Vagina (tissue), 2 donors: ENCODE data around the gene NKX6-1. TPM values are rescaled to one million over a fixed set of nuclear protein-coding genes. Genes with fewer than 3 reads are reported as not detected.

Experiments used
- DNase-seq, 2 donors: peaks; one replicate each; pipeline ENCODE4 v3.0.0-alpha.2; 2017; ENCODE audit errors: extremely low spot score in 2 of 2
- H3K27ac ChIP-seq: fragments of 200-600 bp; sonication (generic); one replicate; pipeline ENCODE4 v1.5.1; 2019
- H3K27me3 ChIP-seq: fragments of 200-600 bp; sonication (generic); one replicate; pipeline ENCODE4 v1.5.1; 2019
- H3K36me3 ChIP-seq, 2 donors: fragments of 200-600 bp; sonication (generic); one replicate each; pipeline ENCODE4 v1.5.1; 2017 to 2019
- H3K4me1 ChIP-seq: fragments of 200-600 bp; sonication (generic); one replicate; pipeline ENCODE4 v1.5.1; 2019
- H3K4me3 ChIP-seq, 2 donors: fragments of 200-600 bp; sonication (generic); 1 replicate in 1 of 2; 2 replicates in 1 of 2; pipeline ENCODE4 v1.5.1; 2016 to 2019
- H3K9me3 ChIP-seq: fragments of 200-600 bp; sonication (generic); one replicate; pipeline ENCODE4 v1.5.1; 2019
- POLR2A ChIP-seq, 2 donors: fragments of 450-650 bp; IDR thresholded peaks; one replicate each; pipeline ENCODE4 v1.6.1; 2017; ENCODE audit warnings: antibody characterized with exemption in 2 of 2, mild to moderate bottlenecking in 2 of 2, moderate library complexity in 2 of 2
- POLR2AphosphoS5 ChIP-seq, 2 donors: sonication (generic); formaldehyde crosslinking; IDR thresholded peaks; one replicate each; pipeline ENCODE4 v1.9.0; 2017; ENCODE audit warnings: antibody characterized with exemption in 2 of 2, mild to moderate bottlenecking in 2 of 2, low read depth in 1 of 2; ENCODE audit not compliant: insufficient read depth in 1 of 2
- intact Hi-C: fragments of 100-400 bp; cut with DNase I; formaldehyde crosslinking; loops from one replicate; pipeline ENCODE4 v1.15.1; 2023
- total RNA-seq: library from RNA; depleted of rRNA; stranded (reverse); fragments of >200 nt; gene quantifications from one replicate; pipeline ENCODE4 v1.2.3, GENCODE V29; 2016
- TF ChIP-seq, protein P1 (sequence below), 3 experiments: fragments of 450-650 bp in 2 of 3; fragments of 200-600 bp in 1 of 3; sonication (generic) in 1 of 3; IDR thresholded peaks; one replicate each; pipeline ENCODE4 v1.5.1; 2017 to 2019; ENCODE audit warnings: antibody characterized with exemption in 3 of 3, mild to moderate bottlenecking in 2 of 3, moderate library complexity in 2 of 3

NKX6-1 gene
- not detected for total RNA-seq

DNA sequence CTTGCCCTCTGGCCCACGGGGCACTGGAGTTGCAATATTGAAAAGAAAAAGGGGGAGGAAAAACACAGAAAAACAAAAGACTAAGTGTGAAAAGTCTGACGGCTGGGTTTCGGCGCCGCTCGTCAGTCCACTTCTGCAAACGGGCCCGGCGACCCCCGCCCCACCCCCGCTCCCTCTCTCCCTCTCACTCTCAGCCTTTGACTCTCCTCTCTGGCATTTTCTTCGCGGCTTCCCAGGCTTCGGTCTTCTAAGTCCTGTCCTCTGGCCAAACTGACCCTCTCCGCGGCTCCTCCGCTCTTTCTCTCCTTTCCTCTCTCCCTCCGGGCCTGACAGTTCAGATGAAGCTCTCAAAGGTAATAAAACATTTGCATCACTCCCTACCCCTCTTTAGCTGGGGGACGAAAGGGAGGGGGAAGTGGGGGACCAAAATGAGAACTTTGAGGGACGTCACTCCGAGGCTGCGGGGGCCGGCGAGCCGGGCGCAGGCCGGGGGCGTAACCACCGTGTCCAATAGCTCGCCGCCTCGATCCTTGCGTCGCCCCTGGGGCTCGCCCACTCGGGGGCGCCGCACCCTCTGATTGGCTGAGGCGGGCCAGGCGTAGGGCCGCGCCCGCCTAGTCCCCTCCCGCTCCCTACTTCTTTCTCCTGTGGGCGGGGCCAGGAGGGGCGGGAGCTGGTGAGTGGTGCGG lies at the start of gene NKX6-1:
Gene NKX6-1, minus strand, starts transcription at position 358 of the 689 bp plus-strand sequence. CDS start 1,064 bp downstream, outside the sequence.
- peaks cover 32% of the 10 kb centered on the region for H3K4me1 ChIP-seq
- peaks cover 35% of the 10 kb centered on the region for H3K27me3 ChIP-seq
- TF ChIP-seq, protein P1, sequence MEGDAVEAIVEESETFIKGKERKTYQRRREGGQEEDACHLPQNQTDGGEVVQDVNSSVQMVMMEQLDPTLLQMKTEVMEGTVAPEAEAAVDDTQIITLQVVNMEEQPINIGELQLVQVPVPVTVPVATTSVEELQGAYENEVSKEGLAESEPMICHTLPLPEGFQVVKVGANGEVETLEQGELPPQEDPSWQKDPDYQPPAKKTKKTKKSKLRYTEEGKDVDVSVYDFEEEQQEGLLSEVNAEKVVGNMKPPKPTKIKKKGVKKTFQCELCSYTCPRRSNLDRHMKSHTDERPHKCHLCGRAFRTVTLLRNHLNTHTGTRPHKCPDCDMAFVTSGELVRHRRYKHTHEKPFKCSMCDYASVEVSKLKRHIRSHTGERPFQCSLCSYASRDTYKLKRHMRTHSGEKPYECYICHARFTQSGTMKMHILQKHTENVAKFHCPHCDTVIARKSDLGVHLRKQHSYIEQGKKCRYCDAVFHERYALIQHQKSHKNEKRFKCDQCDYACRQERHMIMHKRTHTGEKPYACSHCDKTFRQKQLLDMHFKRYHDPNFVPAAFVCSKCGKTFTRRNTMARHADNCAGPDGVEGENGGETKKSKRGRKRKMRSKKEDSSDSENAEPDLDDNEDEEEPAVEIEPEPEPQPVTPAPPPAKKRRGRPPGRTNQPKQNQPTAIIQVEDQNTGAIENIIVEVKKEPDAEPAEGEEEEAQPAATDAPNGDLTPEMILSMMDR (IDR thresholded peaks at IDR 0.05), result no peak
- TF ChIP-seq POLR2AphosphoS5 (IDR thresholded peaks at IDR 0.05; ENCODE audit: insufficient read depth in 1 of 2, low read depth in 1 of 2) (no peak), POLR2A (IDR thresholded peaks at IDR 0.05) (no peak)
- intact Hi-C loops, result no loop called here
- no peaks in the 10 kb centered on the region for H3K9me3 ChIP-seq
- no peak for DNase-seq
- no peaks in the 10 kb centered on the region for H3K36me3 ChIP-seq
- no peak within 1 kb of the TSS for H3K27ac ChIP-seq
- peak within 1 kb of the TSS; percentile 39 to 54 for H3K4me3 ChIP-seq

DNA sequence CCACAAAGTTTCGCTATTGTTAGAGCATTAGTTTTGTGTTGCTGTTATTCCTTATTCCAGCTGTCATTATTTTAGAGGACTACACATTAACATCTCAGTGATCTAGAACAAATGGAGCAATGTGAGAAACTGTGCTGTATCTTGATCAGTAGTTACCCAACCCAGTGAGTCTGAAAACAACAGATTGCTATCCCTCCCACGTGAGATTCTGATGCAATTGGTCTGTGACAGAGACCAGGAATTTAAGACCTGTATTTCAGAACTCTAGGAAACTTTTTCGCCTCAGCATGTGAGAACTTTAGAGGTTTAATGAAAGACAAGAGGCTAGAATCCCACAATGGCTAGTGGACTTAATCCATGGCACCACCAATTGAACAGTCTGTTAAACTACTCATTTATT lies 48.1 kb upstream of the NKX6-1 start:
- Histone ChIP-seq H3K4me1 (no peaks in the 10 kb centered on the region), H3K27ac (no peak overlapping the region), H3K9me3 (no peaks in the 10 kb centered on the region), H3K27me3 (no peaks in the 10 kb centered on the region), H3K4me3 (no peak overlapping the region), H3K36me3 (no peaks in the 10 kb centered on the region)
- no peak for DNase-seq
- intact Hi-C loops, result no loop called here
- TF ChIP-seq, protein P1 (IDR thresholded peaks at IDR 0.05), result no peak
- TF ChIP-seq POLR2A (IDR thresholded peaks at IDR 0.05), result no peak

DNA sequence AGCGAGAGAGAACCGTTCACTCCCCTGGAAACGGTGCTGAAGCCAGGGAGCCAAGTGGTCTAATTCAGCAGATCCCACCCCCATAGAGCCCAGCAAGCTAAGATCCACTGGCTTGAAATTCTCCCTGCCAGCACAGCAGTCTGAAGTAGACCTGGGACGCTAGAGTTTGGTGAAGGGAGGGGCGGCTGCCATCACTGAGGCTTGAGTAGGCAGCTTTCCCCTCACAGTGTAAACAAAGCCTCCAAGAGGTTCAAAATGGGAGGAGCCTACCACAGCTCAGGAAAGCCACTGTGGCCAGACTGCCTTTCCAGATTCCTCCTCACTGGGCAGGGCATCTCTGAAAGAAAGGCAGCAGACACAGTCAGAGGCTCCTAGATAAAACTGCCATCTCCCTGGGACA lies 46.0 kb upstream of the NKX6-1 start:
- Histone ChIP-seq H3K27me3 (no peaks in the 10 kb centered on the region), H3K27ac (no peak overlapping the region), H3K4me3 (no peak overlapping the region), H3K9me3 (no peaks in the 10 kb centered on the region), H3K36me3 (no peaks in the 10 kb centered on the region), H3K4me1 (no peaks in the 10 kb centered on the region)
- TF ChIP-seq, protein P1 (IDR thresholded peaks at IDR 0.05), result no peak
- no peak for TF ChIP-seq POLR2A (IDR thresholded peaks at IDR 0.05)
- no peak for TF ChIP-seq POLR2AphosphoS5 (IDR thresholded peaks at IDR 0.05; ENCODE audit: insufficient read depth in 1 of 2, low read depth in 1 of 2)
- no peak for DNase-seq
- intact Hi-C loops, result loop anchor here (2.0 kb wide), 1 partner anchor 68 kb away; no protein-coding TSS in a partner anchor

DNA sequence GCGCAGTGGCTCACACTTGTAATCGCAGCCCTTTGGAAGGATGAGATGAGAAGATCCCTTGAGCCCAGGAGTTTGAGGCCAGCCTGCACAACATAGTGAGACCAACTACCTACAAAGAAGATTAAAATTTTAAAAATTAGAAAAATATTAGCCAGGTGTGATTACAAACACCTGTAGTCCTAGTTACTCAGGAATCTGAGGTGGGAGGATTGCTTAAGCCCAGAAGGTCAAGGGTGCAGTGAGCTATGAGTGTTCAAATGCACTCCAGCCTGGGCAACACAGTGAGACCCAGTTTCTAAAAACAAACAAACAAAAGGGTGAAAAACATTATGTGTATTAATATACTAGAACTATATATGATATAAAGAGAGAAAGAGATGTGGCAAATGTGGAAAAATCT lies 36.8 kb upstream of the NKX6-1 start:
- Histone ChIP-seq H3K4me3 (no peak overlapping the region), H3K36me3 (no peaks in the 10 kb centered on the region), H3K27me3 (no peaks in the 10 kb centered on the region), H3K27ac (no peak overlapping the region), H3K4me1 (no peaks in the 10 kb centered on the region), H3K9me3 (no peaks in the 10 kb centered on the region)
- DNase-seq, result no peak
- no peak for TF ChIP-seq POLR2AphosphoS5 (IDR thresholded peaks at IDR 0.05; ENCODE audit: insufficient read depth in 1 of 2, low read depth in 1 of 2)
- TF ChIP-seq, protein P1 (IDR thresholded peaks at IDR 0.05), result no peak
- no peak for TF ChIP-seq POLR2A (IDR thresholded peaks at IDR 0.05)
- intact Hi-C loops, result no loop called here

DNA sequence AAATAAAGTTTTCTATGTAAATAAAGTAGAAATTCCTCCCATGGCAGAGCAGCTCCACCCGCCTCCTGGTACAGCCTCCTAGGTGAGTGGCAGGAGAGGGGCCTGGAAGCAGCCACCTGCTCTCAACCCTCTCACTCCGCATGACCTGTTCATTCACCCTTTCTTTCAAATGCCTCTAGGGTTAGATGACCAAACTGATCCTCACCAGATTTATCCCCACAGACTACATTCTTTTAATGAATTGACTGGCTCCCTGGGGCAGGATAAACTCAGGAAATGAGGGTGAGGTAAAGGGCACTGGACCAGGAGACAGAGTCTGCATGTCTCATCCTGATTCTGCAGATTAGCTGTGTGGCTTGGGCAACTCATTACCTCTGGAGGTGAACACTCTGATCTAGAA lies 32.6 kb upstream of the NKX6-1 start:
- no peak for TF ChIP-seq POLR2AphosphoS5 (IDR thresholded peaks at IDR 0.05; ENCODE audit: insufficient read depth in 1 of 2, low read depth in 1 of 2)
- TF ChIP-seq, protein P1 (IDR thresholded peaks at IDR 0.05), result no peak
- TF ChIP-seq POLR2A (IDR thresholded peaks at IDR 0.05), result no peak
- Histone ChIP-seq H3K36me3 (no peaks in the 10 kb centered on the region), H3K27ac (no peak overlapping the region), H3K4me3 (no peak overlapping the region), H3K9me3 (no peaks in the 10 kb centered on the region), H3K4me1 (no peaks in the 10 kb centered on the region), H3K27me3 (no peaks in the 10 kb centered on the region)
- intact Hi-C loops, result no loop called here
- DNase-seq, result no peak
